ENCODE results near the gene RHBDD1.

RHBDD1 gene

DNA sequence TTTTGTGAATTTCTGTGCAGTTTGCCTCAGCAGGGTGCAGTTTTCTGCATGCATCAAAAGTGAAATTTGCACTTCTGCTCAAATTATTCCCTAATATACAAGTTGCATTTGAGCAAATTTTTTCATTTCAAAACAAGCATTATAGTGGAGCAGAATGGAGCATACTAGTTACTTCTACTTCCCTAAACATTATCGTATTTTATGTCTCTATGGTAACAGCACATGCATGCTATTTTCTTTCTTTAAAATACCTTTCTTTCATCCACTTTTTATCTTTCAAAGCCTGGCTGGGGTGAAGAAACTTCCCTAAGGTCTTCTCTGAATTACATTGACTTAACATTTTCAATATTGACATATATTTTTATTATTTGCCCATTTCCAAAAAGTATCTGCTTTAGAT lies 11.2 kb downstream of the RHBDD1 start:
- DNase-seq: no peak

DNA sequence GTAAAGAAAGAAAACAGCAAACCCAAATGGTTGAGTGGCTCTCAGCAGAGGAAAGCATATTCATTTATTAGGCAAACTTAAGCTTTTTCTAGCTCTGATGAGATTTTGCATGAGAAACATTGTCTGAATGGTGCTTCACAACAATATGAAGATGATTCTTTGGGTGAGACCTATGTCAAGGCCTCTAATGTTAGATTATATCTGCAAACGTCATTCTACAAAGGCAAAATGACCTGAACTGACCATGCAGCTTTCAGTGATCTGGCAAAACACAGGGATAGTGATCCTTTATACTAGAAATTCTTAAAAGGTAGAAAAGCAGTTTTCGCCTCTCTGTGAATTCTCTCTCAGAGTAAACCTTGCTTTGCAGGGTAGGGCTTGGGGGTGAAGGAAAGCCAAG lies 11.7 kb downstream of the RHBDD1 start:
- DNase-seq: no peak

DNA sequence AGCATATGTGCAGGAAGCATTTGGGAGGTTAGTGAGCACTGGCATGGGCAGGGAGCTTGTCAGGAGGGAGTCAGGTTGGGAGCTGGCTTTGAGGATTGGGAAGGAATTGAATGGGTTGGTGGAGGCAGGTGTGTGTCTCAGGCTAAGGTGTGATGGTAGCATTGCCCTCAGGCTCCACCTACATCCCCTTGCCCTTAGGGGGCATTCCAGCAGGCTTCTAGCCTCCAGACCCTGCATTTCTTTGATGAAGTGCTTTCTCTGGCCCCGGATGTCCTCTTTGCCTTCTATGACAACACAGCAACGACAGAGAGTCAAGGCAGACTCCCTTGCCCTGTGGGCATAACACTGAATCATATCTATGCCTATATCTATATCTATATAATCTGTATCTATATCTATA lies 13.5 kb downstream of the RHBDD1 start:
- DNase-seq: no peak

DNA sequence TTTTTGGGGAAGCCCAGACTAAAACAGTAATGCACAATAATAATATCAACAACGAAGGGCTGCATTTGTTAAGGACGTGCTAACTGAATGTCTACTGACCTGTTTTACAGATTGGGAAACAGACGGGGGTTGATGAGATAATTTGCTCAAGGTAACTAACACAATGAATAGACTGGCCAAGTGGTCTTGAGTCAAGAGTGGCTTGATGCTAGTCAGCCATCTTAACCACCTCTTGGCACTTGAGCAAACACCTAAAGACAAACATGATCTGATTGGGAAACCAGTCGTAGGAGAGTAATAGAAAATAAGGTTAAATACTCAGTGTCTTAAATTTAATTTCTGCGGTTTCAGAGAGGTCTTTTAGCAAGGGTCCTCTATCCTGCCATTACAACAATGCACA lies 14.2 kb downstream of the RHBDD1 start:
- no peak for DNase-seq

DNA sequence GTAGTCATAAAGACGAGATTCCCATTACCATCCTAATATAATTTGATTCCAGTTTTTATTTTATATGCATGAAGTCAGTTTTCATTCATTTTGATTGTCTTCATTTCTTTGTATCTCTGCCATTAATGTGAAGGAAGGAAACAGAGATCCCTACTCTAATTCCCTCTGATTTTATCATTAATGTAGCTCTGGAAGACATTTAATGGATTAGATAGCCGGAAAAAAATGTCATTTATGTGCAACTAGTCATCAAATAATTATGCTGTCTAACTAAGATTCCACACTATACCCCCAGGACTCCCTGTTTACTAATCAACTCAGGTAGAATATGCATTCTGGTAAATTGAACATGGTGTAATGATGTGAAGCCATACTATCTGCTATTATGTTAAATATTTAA lies 19.9 kb downstream of the RHBDD1 start:
- DNase-seq: no peak

DNA sequence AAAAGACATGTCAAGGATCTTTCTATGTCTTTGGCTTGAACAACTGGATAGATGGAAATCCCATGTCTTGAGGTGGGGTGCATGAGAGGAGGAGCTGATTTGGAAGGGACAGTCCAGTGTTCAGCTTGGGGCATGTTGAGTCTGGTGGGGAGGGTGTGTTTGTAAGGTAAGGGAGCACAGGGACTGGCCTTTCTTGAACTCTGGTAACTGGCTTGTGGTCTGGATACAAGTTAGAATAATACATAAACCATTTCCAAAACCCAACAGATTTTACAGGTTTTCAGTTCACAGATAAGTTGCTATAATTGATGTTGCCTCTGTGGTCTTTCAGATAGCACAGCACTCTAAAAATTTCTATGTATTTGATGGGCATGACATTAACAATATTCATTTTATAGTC lies 24.2 kb downstream of the RHBDD1 start:
- DNase-seq: no peak

DNA sequence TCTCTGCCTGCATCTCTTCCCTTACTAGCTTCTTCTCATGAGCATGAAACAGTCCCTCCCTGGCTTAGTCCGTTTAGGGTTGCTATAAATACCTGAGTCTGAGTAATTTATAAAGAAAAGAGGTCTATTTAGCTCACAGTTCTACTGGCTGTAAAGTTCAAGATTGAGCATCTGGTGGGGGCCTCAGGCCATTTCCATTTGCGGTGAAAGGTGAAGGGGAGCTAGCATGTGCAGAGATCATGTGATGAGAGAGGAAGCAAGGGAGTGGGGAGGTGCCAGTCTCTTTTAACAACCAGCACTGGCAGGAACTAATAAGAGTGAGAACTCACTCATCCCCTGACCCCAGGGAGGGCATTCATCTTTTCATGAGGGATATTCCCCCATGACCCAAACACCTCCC lies 26.8 kb downstream of the RHBDD1 start:
- DNase-seq: no peak

DNA sequence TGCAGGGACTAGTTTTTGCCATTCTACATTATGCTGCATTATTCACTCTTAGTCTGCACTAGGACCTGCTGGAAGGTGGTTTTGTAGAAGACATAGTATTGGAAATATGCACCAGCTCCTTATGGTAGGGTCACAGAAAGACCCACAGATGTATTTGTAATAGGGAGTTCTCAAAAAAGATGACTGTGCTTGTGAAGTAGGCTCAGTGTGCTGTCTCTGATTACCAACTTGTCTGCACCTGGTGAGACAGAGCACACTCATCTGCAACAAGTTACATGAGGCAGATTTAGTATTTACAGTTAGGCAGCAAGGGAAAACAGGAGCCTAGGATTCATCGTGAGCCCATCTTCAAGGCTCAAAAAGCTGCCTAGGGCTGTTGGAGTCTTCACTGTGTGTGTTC lies 29.4 kb downstream of the RHBDD1 start:
- no peak for DNase-seq

DNA sequence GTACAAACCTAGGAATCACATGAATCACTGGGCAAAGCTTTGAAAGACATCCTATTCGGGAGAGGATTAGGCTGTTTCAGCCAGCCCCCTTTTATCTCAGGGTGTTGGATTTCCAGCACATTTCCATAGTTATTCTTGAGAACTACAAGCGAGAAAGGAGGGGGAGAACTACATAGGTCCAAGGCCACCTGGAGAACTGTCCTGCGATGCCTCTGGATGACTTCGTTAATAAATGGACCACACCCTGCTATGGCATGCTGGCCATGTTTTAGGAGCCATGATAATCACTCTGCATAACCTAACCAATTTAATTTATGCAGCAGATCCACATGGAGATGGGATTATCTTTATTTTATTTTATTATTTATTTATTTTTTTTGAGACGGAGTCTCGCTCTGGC lies 29.9 kb downstream of the RHBDD1 start:
- no peak for DNase-seq

DNA sequence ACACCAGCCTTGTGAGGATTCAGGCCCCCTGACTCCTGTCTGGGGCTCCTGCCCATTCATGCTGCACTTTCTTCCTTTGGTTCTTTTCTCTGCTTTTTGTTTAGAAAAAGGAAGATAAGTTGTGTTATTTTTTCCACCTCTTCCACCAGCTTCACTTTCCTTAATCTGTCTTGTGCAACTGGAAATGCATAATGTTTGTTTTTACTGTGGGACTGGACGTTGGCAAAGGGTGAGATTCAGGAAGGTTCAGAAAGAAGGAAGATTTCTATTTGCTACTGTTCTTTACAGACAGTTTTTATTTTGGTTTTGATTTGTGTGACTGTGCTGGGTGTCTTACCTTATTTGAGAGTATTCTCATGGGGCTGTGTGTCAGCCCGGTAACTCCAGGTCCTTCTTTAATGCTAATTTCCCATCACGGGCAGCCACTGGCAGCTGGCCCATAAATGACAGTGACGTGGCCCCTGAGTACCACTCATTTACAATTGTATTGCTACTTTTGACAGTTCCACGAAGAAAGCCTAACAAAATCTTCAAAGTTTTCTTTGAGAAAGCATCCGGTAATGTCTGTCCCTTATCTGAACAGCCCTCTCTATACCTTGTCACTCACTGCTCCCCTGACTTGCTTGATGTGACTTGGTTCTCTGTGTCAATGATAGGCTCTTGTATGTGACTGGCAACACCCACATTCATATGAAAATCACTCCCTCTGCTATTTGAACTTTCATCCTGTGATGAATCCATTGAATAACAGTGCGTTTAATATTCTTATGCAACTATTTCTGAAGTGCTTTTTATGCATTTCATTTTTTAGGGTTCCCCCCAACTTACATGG lies 32.7 kb downstream of the RHBDD1 start:
- DNase-seq: no peak

DNA sequence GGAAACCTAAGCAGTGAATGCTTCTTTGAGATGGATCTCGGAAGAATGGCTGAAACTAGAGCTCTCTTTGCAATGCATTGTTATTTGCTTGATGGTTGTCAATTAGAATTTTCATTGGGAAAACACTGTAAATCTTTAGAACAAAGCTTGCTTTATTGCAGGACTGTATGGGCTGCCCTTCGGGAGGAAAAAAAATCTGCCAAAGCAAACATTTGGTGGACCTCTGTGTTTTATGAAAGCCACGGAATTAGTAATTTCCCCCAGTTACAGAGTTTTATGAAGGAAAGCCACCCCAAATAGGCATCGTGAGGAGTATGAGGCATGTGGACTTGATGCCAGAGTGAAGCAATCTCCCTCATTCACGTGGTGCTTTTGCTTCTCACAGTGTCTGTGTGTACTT lies 33.5 kb downstream of the RHBDD1 start:
- DNase-seq: no peak

DNA sequence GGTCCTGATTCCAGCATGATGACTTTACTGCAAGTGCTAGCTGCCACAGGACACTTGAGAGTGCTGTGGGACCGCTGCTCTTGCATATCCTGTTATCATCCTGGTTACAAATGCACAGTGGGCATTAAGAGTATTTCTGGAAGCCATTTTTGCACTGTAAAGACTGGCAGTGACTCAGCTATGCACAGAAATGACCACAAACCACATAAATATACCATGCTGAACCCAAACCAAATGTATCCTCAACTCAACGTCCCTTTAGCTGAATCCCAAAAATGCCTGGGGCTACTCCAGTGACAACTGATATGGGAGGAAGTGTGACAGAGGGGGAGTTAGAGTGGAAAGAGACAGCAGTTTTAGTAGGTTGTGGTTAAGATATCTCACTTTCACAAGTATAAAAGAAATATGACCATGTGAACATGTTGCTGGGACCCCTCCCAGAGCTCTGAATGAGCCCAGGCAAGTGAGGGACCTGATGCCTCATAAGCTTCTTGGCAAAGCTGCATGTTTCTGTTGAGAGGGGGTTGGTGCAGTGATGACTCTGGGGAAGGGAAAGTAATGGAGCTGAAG lies 37.3 kb downstream of the RHBDD1 start:
- no peak for DNase-seq

DNA sequence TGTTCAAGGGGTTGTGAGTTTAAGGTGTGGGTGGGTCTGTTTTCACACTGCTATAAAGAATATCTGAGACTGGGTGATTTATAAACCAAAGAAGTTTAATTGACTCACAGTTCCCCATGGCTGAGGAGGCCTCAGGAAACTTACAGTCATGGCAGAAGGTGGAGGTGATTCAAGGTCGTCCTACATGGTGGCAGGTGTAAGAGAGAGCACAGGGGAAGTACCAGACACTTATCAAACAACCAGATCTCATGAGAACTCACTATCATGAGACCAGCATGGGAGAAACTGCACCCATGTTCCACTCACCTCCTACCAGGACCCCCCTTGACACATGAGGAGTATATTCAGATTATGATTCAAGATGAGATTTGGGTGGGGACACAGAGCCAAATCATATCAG lies 38.0 kb downstream of the RHBDD1 start:
- DNase-seq: no peak

DNA sequence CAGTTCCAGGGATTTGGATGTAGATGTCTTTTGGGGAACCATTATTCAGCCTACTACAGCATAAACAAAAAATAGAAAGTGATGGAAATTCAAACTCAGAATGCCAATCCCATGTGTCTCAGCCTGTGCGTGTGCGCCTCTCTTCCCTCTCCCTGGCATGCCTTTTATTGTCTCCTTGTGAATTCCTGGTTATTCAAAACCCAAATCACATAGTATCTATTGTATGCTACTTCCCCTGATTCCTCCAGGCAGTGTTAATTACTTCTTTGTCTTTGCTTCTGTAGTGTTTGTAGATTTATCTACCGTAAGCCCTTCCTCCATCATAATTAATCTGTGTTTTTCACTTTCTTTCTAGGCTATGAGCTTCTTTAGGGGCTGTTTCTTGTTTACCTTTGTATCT lies 38.9 kb downstream of the RHBDD1 start:
- no peak for DNase-seq

DNA sequence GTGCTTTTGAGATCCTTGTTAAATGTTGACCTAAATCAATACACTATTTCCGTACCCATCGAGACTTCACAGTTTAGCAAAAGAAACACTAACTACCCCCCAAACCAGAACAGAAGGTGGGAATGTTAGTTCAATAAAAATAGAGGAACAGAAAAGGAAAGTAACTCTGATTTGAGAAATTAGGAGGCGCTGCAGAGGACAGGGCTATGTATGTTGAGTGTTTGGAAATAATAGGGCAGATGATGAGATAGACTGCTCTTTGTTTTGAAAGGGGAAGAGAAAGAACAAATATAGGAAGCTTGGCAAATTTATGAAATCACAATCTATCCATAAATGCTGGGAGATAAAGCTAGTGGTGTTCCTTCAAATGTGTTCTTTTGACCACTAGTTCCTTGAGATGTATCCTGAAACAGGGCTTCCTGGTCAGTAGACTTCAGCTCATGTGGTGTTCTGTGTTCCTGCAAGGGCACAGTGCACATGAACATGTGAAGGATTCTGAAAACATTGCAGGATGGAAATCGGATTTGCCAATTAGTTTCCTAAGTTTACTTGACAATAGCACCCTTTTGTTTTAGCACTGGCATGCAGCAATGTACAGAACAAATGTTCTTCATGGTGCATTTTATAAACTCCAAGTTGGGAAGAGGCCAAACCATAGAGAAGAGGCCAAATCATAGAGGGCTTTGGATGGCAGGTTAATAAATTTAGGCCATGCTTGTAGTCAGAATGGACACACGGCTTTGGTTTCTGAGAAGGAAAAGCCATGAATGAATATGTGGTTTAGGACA lies 39.8 kb downstream of the RHBDD1 start:
- DNase-seq: no peak

DNA sequence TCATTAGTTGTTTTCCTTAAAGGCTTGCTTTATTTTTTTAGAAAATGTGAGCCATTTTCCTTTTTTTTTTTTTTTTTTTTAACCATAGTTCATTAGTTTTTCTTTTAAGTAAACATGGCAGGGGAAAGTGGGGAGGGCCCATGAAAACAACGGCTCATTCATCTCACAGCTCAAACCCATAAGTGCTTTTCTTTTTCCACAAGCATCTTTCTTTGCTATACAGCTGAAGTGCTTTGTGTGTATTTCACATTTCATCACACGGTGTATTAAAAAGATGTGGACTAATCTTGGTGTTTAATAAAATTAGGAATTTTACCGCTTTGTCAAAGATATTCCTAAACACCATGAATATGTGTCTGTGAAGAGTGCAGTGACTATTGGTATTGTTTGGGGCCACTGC lies 41.6 kb downstream of the RHBDD1 start:
- no peak for DNase-seq

DNA sequence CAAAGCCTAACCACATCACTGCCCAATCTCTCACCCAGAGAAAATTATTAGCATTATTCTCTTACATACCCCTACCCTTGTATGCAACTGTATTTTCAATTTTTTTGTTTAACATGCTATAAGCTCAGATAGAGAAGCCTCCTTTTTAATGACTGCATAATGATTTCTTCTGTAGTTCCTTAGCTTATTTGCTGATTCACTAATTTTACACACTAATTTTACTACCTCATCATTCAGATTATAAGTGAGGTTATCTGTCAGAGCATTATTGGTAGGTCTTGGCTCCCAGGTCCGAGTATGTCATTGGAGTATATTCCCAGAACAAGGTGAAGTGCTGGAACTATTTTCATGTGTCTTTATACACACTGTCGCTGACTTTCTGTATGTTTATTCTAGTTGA lies 45.4 kb downstream of the RHBDD1 start:
- no peak for DNase-seq

DNA sequence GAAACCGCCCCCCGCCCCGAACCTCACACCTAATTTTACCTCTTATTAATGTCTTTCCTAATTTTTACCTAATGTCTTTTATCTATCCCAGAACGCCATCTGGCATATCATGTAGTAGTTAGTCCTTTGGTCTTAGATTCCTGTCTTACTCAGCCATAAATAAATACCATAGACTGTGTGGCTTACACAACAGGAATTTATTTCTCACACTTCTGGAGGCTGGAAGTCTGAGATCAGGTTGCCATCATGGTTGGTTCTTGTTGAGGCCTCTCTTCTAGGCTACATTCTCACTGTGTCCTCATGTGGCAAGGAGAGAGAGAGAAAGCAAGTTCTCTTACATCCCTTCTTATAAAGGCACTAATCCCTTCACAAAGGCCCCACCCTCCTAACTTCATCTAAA lies 46.8 kb downstream of the RHBDD1 start:
- no peak for DNase-seq

DNA sequence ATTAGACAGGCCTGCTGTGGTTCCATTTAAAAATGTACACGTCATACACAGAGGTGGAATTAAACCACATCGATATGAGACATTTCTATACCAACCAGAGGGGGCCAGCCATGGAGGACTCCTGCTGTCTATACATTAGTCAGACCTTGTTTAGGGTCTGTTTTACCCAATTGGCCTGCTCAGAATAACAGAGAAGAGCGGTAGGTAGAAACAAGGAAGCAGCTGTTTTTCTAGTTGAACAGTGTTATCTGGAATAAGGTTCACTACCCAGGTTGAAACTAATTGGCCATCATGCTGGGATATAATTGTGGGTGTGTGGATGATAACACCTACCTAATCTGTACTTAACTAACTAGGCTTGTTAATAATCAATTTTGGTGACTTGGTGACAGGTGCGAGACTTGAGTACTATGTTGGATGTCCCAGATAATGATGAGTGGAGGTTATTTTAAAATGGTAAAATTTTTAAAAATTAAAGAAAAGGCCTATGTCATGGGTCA lies 47.5 kb downstream of the RHBDD1 start:
- peak; percentile 51 for DNase-seq

DNA sequence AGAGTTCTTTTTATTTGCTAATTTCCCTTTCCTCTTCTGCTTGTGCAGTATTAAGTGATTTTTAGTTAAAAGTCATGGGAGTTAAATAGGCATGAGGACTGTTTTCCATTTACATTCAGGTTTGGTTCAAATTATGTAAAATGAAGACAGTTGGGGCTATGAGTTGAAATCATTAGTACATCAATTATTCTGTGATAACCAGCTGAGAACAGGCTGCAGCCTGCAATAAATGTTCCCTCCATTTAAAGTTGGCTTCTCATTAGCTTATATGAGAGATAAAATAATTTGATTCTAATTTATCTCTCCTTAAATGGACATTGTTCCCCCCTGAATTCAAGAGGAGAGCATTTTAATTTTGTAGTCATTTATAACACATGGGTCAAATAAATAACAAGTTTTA lies 48.3 kb downstream of the RHBDD1 start:
- no peak for DNase-seq

DNA sequence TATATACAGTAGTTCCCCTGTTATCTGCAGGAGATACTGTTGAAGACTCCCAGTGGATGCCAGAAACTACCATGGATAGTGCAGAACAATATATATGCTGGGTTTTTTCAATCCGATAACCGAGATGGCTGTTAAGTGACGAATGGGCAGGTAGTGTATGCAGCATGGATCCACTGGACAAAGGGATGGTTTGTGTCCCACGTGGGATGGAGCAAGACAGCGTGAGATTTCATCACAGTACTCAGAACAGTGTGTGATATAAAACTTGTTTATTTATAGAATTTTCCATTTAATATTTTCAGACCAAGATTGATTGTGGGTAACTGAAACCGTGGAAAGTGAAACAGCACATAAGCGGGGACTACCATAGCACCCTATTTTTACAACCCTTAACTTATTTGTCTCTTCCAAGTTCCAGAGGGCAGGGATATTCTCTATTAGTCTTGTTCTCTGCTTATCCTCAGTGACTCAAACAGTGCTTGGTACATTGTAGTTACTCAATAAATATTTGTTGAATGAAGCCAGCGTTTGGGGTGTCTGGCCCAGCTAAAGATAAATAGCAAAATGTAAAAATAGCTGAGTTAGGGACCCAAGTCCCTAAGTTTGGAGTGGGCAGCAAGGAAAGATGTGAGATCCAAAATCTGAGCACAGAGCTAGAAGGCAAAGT lies 50.0 kb downstream of the RHBDD1 start:
- DNase-seq: no peak

DNA sequence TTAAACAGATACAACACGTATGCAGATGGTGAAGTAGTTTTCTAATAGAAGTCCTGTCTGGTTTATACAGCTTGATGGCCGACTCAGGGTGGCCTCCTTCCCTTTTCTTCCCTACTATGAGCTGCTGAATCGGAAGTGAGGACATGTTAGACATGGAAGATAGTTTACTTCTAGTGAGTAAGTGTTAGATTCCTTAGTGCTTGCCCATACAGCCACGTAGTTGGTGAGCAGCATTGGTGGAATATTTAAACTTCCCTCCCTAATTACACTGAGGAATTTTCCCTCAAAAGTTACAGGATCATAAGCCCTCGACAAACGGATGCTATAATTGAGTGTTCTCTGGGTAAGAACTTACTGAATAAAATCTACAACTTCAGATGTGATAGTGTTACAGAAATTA lies 52.1 kb downstream of the RHBDD1 start:
- DNase-seq: no peak

DNA sequence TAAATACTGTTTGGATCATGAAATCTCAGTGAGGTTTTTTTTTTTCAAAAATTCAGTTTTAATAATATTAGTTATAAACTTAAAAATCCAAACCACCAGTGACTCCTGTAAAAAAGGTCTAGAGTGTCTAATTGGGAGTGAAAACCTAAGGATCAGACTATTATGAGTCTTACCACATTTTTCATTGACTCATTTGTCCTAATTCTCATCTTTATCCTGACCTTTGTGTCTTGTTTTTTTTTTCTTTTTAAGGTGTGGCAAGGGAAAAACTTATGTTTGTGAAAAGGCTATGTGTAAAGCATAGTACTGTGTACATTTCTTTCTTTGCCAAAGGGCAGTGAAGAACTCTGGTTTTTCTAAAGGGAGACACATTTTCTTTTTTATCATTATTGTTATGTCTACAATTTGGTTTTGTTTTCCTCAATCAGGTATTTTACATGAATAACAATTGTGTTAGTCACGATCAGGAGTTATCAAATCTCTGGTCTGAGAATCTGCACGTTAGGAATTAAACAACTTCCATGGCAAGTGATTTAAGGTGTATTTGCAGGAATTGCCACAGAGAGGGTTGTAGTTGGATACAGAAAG lies 52.6 kb downstream of the RHBDD1 start:
- DNase-seq: no peak
